ENCODE results near the gene CELSR1.

The CELSR1 gene

DNA sequence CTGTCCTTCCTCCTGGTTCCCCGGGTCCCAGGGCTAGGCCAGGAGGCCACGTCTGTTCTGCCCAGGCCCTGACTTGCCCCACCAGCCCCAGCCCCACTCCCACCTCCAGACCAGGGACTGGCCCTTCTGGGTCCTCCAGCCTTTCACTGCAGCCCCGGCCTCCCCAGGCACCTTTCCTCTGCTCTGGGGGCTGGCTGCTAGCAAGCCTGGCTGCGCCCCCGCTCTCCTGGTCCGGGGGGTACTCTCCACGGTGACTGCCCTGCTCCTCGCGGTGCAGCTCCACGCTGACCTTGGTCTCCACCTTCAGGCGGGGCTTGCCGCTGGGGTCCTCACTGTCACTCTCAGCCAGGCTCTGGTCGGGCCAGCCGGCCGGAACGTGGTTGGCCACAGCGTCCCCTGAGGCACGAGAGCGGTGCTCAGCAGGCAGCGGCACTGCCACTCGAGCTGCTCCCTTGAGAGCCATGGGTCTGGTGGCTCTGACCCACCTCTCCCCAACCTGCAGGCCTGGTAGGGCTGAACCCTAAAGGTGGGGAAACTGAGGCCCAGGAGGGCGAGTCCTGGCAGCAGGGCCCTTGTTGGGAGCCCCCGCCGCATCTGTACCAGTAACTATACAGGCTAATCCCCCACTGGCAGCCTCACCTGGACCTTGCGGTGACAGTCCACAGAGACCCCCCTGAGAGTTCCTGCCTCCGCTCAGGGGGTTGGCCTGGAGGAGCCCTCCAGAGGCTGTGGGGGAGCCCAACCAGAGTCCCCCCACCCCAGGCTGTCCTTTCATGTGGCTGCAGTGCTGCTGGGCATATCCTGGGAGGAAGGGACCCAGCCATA, 172.9 kb downstream of the CELSR1 start:
- no peak for FAIRE-seq
- no peak for DNase-seq (ENCODE audit: insufficient read length)
- no peak for TF ChIP-seq POLR2A (IDR thresholded peaks at IDR 0.05; ENCODE audit: low read depth, low read length)
- no peak for TF ChIP-seq TAF1 (IDR thresholded peaks at IDR 0.05; ENCODE audit: borderline replicate concordance, low read depth, low read length)
- TF ChIP-seq POLR2AphosphoS5 (IDR thresholded peaks at IDR 0.05; ENCODE audit: low read depth, low read length), result no peak

DNA sequence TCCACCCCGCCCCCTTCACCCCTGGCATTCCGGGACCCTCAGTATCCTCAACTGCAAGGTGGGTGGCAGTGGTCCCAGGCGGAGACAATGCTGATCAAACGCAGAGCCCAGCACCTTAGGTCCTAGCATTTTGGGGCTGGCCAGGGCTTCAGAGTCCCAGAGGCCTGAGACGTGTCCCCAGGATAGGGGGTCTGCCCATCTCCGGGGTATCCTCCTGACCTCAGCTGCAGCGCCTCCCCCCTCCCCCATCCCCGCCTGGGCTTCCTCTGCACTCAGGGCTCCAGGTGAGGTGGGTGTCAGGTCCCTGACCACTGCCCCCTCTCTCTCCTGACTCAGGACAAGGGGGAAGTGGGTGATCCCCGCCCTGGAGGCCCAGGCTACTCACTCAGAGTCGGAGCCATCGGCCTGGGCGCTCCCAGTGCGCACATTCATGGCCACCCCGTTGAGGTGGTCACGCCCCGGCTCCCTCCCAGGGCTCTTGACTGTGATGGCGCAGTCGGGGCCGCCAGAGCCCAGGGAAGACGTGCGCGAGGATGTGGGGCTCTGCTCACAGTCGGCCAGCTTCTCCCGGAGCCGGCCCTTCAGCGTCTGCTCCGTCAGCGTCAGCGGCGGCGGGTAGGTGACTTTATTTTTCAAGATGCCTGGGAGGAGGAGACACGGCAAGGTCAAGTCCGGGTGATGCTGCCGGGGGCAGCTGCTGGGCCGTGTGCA, 173.7 kb downstream of the CELSR1 start:
- no peak for DNase-seq (ENCODE audit: insufficient read length)
- no peak for FAIRE-seq
- TF ChIP-seq POLR2AphosphoS5 (IDR thresholded peaks at IDR 0.05; ENCODE audit: low read depth, low read length) (no peak), TAF1 (IDR thresholded peaks at IDR 0.05; ENCODE audit: borderline replicate concordance, low read depth, low read length) (no peak), POLR2A (IDR thresholded peaks at IDR 0.05; ENCODE audit: low read depth, low read length) (no peak)

DNA sequence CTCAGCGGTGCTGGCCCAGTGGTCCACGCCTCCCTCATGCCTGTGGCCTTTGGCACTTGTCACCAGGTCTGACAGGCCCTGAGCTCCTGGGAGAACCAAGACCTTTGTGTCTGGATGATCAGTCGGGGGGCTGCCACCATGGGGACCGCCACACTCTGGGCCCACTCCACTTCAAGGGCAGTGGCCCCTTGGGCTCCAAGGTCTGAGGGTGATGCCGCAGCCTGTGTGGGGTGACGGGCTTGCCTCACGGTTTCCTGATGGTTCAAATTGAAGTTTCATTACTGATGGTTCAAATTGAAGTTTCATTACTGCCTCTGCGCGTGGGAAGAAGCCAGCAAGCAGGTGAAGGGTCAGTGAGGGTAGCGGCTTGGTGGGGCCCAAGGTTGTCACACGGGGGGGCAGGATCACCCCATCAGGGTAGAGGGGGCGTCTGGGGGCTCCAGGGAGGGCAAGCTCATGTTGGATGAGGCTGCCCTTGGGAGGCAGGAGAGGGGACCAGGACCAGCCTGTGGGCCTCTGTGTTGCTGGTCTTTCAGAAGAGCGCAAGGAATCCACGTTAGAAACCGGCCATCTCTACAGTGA, 174.4 kb downstream of the CELSR1 start:
- TF ChIP-seq TAF1 (IDR thresholded peaks at IDR 0.05; ENCODE audit: borderline replicate concordance, low read depth, low read length), result no peak
- no peak for TF ChIP-seq POLR2AphosphoS5 (IDR thresholded peaks at IDR 0.05; ENCODE audit: low read depth, low read length)
- no peak for TF ChIP-seq POLR2A (IDR thresholded peaks at IDR 0.05; ENCODE audit: low read depth, low read length)
- FAIRE-seq (no peak), DNase-seq (ENCODE audit: insufficient read length) (no peak)

DNA sequence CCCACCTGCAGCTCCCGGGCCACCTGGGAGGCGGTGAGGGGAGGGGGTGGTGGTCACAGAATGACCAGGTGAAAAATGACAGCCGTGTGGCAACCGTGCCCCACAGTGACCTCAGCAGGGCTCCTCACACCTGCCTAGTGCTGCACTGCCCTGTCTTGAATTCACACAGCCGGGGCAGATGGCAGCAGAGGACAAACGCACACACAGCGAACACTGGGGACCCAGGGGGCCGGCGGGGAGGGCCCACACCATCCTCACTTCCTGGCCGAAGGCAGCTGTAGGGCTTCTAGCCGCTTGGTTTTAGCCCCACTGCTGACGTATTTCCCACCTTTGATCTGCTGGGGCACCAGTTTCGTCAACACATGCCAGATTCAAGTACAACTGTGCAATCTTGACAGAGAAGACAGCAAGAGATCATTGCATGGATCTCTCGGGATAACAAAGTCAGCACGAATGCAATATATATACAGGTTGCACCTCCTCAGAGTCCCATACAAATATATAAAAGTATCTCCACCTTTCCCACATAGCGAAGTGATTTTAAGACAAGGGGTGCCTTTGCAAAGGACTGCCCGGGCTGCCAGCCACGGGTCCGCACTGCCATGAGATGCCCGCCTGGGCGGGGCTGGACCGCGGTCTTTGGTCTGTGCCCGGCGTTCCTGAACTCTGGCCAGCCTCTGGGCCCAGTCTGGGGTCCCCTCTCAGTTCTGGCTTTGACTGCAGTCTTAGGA, 175.1 kb downstream of the CELSR1 start:
- FAIRE-seq (no peak), DNase-seq (ENCODE audit: insufficient read length) (no peak)
- TF ChIP-seq POLR2AphosphoS5 (IDR thresholded peaks at IDR 0.05; ENCODE audit: low read depth, low read length), result no peak
- no peak for TF ChIP-seq TAF1 (IDR thresholded peaks at IDR 0.05; ENCODE audit: borderline replicate concordance, low read depth, low read length)
- TF ChIP-seq POLR2A (IDR thresholded peaks at IDR 0.05; ENCODE audit: low read depth, low read length), result no peak

DNA sequence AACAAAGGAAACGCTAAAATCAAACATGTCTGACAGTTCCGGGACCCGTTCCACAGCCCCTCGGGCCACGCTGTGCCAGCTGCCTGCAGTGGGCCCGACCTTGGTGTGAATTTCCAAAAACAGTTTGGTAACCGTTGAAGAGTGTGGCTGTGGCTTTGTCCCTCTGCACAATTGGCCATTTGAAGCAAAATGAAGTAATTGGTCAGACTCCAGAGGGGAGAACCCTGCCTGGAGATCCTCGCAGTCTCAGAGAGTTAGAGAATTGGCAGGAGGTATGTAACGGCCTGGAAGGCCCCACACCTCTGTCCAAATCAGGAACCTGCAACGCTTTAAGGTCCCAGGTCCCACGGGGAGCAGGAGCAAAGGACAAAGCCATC, 175.6 kb downstream of the CELSR1 start:
- TF ChIP-seq POLR2AphosphoS5 (IDR thresholded peaks at IDR 0.05; ENCODE audit: low read depth, low read length) (no peak), POLR2A (IDR thresholded peaks at IDR 0.05; ENCODE audit: low read depth, low read length) (no peak), TAF1 (IDR thresholded peaks at IDR 0.05; ENCODE audit: borderline replicate concordance, low read depth, low read length) (no peak)
- FAIRE-seq (no peak), DNase-seq (ENCODE audit: insufficient read length) (no peak)

DNA sequence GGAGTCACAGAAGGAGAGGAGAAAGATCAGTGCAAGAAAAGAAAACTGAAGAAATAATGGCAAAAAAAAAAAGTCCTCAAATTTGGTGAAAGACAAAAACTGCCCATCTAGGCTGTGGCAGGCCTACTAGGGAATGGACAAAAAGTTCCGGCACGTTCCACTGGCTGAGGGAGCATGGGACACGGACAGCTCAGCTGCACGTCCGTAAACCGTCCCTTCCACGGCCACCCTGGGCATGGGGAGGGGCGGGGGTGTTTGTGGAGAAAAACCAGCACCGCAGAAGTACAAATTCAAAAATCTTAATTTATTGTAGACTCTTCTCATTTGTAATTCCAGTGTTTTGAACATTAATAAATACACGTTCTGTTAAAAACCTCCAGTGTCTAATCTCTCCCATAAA, 176.5 kb downstream of the CELSR1 start:
- FAIRE-seq, result no peak
- no peak for DNase-seq (ENCODE audit: insufficient read length)
- no peak for TF ChIP-seq POLR2AphosphoS5 (IDR thresholded peaks at IDR 0.05; ENCODE audit: low read depth, low read length)
- TF ChIP-seq TAF1 (IDR thresholded peaks at IDR 0.05; ENCODE audit: borderline replicate concordance, low read depth, low read length), result no peak
- no peak for TF ChIP-seq POLR2A (IDR thresholded peaks at IDR 0.05; ENCODE audit: low read depth, low read length)

DNA sequence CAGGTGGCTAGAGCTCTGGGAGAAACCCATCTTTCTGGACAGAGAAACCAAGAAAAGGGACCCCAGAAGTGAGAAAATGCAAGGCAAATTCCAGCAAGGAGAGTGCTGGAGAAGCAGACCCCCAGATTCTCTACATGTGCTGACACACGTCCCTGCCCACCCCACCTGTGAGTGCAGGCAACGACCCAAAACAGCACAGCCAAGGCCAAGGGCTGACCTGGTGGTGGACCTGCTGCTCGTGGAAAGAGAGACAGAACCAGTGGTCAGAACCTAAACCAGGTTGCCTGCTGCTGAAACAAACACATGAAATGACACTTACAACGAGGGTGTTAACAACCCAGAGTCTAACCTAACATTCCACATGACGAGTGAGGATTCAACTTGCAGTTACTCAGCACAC, 177.3 kb downstream of the CELSR1 start:
- no peak for TF ChIP-seq POLR2AphosphoS5 (IDR thresholded peaks at IDR 0.05; ENCODE audit: low read depth, low read length)
- no peak for TF ChIP-seq TAF1 (IDR thresholded peaks at IDR 0.05; ENCODE audit: borderline replicate concordance, low read depth, low read length)
- TF ChIP-seq POLR2A (IDR thresholded peaks at IDR 0.05; ENCODE audit: low read depth, low read length), result no peak
- no peak for DNase-seq (ENCODE audit: insufficient read length)
- FAIRE-seq, result no peak

DNA sequence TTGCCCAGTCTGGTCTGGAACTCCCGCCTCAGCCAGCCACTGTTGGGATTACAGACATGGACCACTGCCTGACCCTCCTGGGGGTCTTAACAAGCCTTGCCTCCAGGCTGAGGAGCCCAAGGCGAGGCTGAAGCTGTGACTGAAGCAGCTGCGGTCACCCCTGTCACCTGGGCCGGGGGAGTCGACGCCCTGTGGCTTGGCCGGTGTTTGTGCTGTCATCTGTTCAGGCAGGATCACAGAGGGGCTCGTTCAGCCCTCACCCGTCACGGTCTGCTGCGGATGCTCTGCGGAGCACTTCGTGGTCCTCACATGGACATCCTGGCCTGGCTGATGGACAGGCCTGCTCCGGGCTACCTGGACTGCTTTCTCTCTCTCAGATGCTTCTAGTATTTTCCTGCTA, 178.1 kb downstream of the CELSR1 start:
- FAIRE-seq, result no peak

DNA sequence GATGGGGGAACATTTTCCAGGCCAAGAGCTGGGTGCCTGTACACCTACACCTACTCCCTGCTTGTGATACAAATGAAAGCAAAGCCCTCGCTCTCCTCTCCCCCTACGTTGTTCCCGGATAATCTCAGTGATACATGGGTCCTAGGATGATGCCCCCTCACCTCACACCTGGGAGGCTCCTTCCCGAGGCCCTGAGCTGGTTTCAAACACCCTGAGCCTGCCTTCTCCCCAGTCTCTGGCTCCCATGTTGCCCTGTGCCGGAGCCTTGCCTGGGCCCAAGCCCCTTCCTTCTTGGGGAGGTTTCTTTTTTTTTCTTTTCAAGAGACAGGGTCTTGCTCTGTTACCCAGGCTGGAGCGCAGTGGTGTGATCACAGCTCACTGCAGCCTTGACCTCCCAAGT, 178.7 kb downstream of the CELSR1 start:
- no peak for TF ChIP-seq POLR2A (IDR thresholded peaks at IDR 0.05; ENCODE audit: low read depth, low read length)
- no peak for TF ChIP-seq POLR2AphosphoS5 (IDR thresholded peaks at IDR 0.05; ENCODE audit: low read depth, low read length)
- no peak for TF ChIP-seq TAF1 (IDR thresholded peaks at IDR 0.05; ENCODE audit: borderline replicate concordance, low read depth, low read length)
- no peak for FAIRE-seq

More for the DNA sequence above, 178.1 kb downstream of the CELSR1 start:
- DNase-seq (ENCODE audit: insufficient read length), result no peak
- no peak for TF ChIP-seq POLR2A (IDR thresholded peaks at IDR 0.05; ENCODE audit: low read depth, low read length)
- TF ChIP-seq TAF1 (IDR thresholded peaks at IDR 0.05; ENCODE audit: borderline replicate concordance, low read depth, low read length), result no peak
- no peak for TF ChIP-seq POLR2AphosphoS5 (IDR thresholded peaks at IDR 0.05; ENCODE audit: low read depth, low read length)

DNA sequence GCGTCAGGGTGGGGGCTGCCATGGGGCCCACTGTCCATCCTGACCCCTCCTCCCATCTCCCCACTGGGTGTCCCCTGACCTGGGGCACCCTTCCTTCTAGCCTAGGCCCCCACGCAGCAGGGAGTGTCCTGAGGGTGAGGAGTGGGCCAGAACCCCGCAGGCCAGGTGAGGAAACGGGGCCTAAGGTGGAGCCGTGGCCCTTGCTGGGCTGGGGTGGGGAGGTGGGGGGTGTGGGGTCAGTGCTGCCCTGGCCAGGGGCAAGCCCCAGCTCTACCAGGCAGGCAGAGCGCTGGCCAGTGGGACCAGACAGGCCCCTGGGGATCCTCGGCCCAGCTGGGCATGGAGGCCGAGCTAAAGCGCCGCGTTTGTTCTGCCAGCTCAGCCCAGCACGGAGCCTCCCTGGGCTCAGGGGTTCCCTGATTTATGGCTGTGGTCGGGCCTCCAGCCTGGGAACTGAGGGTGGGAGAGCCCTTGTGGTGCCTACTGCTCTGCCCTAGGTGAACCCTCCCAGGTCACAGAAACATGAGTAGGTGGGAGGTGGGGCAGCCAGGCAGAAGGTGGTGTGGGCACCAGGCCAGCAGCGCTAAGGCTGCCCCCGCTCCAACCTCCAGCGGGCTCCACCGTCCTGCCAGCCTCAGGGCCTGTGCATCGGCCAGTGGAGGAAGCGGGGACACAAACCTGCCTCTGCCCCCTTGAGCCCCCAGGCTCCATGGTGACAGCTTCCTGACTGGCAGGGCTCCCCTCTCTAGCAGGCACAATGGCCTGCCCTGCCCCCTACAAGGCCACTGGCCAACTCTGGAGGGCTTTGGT, 179.5 kb downstream of the CELSR1 start:
- DNase-seq (ENCODE audit: insufficient read length) (no peak), FAIRE-seq (no peak)
- TF ChIP-seq POLR2A (IDR thresholded peaks at IDR 0.05; ENCODE audit: low read depth, low read length) (no peak), POLR2AphosphoS5 (IDR thresholded peaks at IDR 0.05; ENCODE audit: low read depth, low read length) (no peak), TAF1 (IDR thresholded peaks at IDR 0.05; ENCODE audit: borderline replicate concordance, low read depth, low read length) (no peak)

More for the DNA sequence above, 178.7 kb downstream of the CELSR1 start:
- DNase-seq (ENCODE audit: insufficient read length), result no peak

Data from GM12892 (cell line).